HG02623 (cell line): ENCODE measurements around the gene POTEF.
"Not testable (repeated sequence)": the region's sequence is repeated elsewhere in the genome, so short reads cannot be mapped to it uniquely, and the experiment has no call there.

Source experiments
- ATAC-seq: cut with Tn5 transposase; IDR thresholded peaks from one replicate; pipeline ENCODE4 v1.9.1; 2021; ENCODE audit warnings: moderate library complexity; ENCODE audit not compliant: unreplicated experiment

Gene POTEF

DNA sequence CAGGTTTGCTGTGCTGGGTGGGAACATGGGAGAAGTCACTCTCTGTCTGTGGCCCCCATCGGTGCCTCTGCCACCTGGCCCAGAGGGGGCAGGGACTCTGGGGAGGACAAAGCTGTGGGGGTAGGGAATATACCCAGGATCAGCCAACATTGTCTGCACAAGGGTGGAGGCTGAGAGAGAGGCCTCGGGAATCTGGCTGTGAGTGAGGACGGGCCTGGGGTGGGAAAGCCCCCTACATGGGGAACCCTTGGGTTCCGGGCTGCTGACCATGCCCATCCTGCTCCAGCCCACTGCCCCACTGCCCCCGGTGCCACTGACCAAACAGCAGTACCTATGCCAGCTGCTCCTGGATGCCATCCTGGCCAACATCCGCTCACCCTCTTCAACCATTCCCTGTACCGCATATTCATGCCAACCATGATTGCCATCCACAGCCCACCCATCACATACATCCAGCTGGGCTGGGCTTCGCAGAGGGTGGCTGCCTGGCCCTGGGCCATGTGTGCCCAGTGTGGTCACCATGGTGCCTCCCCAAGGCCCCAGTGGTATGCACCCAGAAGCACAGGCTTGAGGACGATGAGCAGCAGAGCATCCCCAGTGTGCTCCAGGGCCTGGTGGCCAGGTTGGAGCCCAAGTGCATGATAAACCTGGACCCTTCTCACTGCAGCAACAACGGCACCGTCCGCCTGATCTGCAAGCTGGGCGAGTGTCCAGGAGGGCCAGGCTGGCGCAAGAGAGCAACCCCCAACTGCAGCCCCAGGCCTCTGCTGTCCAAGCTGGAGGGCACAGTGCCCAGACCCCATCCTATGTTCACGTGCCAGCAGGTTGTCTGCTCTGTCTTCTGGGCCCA lies 6.9 kb upstream of the POTEF start:
- ATAC-seq, result no peak

DNA sequence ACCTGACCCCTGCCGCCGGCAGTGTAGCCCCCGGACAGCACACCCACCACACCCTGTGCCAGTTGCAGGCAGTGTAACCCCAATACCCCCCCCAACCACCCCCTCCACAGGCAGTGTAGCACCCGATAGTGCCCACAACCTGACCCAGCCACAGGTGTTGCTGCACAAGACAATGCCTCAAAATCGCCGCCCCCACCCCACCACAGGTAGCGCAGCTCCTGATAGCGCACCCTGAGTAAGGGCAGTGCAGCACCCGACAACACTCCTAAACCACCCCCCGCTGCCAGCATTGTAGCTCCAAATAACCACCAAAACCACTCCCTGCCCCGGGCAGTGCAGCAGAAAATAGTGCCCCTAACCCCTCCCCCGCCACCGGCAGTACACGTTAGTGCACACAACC lies 558 bp downstream of the POTEF start:
- not testable (repeated sequence) for ATAC-seq

DNA sequence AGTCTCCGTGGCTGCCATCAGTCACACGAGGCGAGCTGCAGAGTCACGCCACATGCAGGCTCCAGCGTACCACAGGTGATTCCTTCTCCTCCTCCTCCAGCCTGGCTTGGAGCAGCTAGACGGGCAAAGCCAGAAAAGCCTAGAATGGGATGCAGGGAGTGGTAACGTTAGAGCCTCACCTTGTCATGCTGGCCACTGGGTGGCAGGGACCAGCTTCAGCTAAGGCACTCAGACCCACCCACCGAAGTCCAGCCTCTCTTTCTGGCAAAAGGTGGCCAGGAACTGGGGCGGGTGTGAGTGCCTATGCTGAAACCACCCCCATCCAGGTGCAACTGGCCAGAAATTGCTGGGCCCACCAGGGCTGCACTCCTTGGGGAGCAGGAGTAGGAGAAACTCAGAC lies 1.3 kb downstream of the POTEF start:
- not testable (repeated sequence) for ATAC-seq

DNA sequence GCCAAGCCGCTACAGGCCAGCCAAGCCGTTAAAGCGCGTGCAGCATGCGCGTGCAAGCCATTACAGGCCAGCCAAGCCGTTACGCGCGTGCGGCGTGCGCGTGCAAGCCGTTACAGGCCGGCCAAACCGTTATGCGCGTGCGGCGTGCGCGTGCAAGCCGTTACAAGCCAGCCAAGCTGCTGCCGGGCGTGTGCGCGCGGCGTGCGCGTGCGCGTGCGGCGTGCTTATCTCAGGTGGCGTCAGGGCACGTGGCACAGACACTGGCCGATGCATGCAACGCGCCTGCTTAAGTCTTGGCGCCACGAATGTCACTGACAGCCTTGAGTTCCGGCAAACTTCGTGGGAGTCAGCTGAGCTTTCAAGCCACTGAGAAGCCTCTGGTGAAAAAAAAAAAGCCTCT lies 8.1 kb downstream of the POTEF start:
- ATAC-seq, result not testable (repeated sequence)

DNA sequence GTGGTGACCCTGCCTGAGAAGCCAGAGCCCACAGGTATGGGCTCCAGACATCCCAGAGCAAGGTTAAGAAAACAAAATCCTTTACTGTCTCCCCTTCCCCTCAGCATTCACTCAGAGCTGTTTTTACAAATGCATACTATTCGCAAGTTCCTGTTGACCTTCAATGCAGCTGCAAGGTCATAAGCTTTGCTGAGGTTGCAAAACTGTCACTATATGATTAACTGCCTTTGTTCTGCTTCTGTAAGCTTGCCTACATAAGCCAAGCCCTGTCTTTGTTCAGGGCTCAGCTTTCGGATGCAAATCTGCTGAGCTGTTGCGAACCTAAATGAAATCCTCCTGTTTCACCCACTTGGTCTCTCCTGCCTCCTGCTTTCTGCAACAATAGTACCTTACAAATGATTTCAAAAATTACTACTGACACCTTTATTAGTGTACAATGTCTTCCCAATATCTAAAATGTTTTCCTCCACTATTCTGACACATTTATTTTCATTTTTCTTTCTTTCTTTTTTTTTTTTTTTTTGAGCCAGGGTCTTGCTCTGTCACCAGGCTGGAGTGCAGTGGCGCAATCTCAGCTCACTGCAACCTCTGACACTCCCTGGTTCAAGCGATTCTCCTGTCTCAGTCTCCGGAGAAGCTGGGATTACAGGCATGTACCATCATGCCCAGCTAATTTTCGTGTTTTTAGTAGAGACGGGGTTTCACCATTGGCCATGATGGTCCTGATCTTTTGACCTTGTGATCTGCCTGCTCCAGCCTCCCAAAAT lies 26.2 kb downstream of the POTEF start:
- ATAC-seq, result not testable (repeated sequence)

DNA sequence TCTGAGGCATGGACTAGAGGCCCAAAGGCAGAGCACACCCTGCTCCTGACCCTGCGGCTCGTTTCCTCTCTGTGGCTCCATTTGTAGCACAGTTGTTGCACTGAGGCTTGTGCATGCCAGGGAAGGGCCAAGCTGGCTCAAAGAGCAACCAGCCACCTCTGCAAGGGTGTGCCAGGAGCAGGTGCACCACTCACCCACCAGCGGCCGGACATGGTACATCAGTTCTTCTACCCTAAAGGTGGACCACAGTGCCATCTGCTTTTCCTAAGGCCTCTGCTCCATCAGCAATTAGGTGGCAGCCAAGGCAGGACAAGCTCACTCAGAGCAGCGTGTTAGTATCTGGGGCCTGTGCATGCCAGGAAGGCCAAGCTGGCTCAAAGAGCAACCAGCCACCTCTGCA lies 66.4 kb downstream of the POTEF start:
- not testable (repeated sequence) for ATAC-seq

DNA sequence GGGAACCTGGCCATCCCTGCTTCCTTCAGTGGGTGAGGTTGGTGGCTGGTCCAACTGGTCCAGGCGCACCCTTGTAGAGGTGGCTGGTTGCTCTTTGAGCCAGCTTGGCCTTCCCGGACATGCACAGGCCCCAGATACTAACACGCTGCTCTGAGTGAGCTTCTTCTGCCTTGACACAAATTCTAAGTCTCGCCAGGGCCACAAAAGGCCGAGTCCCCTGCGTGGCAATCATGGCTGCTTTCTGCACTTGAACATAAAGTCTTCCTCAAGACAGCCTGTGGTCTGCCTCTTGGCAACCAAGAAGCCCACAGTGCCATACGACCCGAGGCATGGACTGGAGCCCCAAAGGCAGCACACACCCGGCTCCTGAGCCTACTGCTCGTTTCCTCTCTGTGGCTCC lies 69.0 kb downstream of the POTEF start:
- not testable (repeated sequence) for ATAC-seq

DNA sequence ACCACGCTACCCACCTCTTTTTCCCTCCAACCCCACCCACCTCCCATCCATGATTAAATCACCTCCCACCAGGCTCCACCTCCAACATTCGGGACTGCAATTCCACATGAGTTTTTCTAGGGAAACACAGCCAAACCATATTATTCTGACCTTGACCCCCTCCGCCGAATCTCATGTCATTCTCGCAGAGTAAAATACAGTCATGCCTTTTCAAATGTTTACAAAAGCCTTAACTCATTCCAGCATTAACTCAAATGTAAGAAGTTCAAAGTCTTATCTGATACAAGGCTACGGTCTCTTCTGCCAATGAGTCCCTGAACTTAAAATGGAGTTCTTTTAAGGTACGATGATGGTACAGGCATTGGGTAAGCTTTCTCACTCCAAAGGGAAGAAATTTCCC lies 72.7 kb downstream of the POTEF start:
- not testable (repeated sequence) for ATAC-seq

DNA sequence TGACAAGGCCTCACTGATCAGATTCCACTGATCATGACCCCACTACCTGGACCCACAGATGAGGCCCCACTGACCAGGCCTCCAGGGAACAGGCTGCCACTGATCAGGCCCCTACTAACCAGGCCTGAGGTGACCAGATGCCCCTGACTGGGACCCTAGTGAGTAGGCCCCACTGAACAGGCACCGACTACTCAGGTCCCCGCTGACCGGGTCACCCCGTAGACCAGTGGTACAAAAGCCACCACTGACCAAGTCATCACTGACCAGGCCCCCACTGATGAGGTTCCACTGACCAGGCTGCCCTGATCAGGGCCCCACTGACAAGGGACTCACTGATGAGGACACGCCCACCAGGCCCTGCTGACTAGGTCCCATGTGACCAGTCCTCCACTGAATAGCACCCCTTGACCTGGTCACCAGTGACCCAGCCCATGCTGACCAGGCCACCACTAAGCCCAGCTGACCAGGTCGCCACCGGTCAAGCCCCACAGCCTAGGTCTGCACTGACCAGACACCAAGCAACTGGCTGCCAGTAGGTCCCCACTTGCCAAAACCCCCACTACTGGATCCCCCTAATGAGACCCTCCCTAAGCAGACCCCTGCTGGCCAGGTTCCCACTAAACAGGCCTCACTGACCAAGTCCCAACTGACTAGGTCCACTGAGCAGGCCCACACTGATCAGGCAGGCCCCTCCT lies 75.7 kb downstream of the POTEF start:
- not testable (repeated sequence) for ATAC-seq

DNA sequence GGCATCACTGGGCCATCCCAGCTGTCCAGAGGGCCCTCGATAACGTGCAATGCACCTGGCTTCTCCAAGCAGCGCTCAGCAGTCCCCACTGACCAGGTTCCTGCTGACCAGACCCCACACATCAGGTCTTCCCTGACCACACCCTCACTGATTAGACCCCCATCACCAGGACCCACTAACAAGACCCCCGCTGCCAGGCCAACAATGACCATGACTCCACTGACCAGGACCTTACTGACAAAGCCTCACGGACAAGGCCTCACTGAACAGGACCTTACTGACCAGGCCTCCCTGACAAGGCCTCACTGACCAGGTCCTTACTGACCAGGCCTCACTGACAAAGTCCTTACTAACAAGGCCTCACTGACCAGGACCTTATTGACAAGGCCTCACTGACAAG lies 76.6 kb downstream of the POTEF start:
- not testable (repeated sequence) for ATAC-seq

DNA sequence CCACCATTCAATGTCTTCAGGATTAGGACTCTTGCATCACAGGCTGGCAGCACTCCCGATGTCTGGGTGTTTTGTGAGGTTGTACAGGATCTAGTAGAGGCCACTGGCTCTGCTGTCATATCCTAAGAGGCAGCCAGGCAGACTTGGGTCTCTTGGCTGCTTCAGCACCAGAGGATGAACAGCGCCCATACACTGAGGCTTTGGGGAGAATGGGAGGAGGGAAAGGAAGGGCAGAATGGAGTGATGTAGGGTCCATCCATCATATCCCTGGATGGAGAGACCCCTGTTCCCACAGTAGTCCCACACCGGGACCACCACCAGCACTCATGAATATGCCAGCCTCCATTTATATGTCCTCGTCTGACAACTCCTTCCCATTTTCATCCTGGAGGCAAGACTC lies 80.6 kb downstream of the POTEF start:
- not testable (repeated sequence) for ATAC-seq

DNA sequence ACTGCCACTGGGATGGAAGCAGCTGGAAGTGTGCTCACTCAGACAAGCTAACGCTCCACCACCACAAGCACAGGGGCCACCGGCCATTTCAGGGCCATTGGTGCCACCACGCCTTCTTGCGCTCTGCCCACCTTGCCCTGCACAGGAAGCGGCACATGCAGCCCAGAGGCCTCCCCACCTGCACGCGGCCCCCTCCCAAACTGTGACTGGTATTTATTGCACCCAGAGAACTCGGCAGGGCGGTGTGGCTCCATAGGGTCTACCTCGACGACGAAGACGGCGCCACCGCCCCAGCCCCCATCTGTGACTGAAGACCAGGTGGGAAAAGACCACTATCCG lies 90.8 kb downstream of the POTEF start:
- ATAC-seq, result not testable (repeated sequence)

DNA sequence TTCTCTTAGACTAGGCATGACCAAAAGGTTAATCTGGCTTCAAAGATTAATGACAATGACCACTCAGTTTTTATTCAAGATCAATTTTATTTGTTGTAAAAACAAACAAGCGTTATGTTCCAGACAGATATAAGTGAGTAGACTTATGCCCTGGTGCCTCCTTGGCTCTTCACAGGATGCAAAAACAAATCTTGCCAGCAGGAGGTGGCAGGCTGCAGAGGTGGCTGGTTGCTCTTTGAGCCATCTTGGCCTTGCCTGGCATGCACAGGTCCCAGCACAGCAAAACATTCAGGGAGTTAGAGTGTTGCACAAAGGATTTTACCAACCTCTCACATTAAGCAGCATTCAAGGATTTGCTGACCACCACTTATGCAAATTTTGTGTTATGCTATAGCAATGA lies 103.1 kb downstream of the POTEF start:
- not testable (repeated sequence) for ATAC-seq
